IPS-NIHi7 (cell line): ENCODE measurements around the gene NISCH.
"Not testable (repeated sequence)": the region's sequence is repeated elsewhere in the genome, so short reads cannot be mapped to it uniquely, and the experiment has no call there.

ENCODE experiments used
- DNase-seq: peaks from one replicate; pipeline ENCODE4 v3.0.0; 2012; ENCODE audit warnings: mixed read lengths; ENCODE audit errors: extremely low spot score

Gene NISCH

DNA sequence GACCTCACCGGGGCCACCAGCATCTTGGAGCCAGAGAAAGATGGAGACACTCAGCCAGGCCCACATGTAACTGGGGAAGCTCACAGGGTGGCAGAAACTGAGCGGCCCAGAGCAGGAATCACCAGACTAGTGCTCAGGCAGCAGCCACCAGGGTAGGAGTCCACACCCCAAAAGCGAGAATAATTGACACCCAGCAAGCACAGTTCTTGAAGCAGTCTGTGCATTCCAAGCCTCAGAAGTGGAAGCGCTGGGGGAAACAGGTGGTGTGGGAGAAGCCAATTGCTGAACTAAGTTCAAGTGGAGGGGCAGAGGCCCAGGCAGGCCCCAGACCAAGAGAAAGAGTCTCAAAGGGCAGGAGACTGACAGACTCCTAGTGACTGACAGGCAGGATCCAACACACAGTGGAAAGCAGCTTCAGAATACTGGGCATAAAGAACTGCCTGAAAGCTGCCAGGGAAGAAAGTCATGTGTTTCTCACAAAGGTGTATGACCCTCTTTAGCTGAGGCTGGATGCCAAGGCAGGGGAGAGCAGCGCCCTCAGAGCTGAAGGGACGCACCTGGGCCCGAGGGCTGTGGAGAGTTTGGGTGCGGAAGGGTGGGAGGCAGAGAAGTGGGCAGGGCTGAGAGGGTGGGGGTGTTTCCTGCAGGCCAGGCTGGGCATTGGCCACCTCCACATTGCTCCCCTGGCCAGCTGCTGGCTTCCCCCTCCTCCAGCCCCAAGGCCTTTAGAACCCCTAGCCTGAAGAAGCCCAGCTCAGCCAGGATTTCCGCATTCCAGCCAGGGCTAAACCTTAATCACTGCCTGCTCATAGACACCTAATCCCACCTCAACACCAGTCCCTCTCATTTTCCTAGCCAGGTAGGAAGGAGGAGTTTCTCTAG lies 70.5 kb downstream of the NISCH start:
- no peak for DNase-seq

DNA sequence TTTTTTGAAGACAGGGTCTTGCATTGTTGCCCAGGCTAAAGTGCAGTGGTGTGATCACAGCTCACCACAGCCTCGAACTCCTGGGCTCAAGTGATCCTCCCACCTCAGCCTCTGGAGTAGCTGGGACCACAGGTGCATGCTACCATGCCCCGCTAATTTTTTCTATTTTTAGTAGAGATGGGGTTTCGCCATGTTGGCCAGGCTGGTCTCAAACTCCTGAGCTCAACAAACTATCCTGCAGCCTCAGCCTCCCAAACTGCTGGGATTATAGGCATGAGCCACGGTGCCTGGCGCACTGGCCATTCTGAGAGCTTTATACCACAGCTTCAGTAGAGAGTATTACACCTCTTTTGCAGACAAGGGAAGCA lies 71.3 kb downstream of the NISCH start:
- not testable (repeated sequence) for DNase-seq

DNA sequence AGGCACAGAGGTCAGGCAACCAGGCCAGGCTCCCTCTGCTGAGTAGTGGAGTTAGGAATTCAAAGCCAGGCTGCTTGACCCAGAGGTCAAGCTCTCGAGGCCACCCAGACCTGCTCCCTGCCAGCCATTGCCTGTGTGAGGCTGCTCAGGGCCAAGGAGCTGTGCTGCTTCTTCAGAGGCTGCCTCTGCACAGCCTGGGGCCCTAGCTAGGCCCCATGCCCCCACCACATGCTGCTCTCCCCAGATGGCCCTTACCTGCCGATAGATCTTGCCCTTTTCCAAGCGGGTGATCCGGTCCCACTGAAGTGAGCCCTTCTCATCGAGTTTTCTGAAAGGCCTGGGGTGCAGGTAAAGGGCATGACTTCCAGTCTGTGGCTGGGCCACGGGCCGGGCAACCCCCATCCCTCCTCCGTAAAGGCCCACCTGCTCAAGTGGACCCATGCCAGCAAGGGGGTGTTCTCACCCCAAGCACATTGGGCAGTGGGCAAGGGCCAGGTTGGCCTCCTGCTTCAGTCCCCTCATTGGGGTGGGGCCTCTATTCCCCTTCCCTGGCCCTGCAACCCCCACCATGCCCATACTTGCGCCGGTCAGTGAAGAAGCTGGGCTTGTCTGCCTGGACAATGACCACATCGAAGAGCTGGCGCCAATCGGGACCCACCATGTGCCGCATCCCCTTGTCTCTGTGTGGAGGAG lies 71.8 kb downstream of the NISCH start:
- no peak for DNase-seq

DNA sequence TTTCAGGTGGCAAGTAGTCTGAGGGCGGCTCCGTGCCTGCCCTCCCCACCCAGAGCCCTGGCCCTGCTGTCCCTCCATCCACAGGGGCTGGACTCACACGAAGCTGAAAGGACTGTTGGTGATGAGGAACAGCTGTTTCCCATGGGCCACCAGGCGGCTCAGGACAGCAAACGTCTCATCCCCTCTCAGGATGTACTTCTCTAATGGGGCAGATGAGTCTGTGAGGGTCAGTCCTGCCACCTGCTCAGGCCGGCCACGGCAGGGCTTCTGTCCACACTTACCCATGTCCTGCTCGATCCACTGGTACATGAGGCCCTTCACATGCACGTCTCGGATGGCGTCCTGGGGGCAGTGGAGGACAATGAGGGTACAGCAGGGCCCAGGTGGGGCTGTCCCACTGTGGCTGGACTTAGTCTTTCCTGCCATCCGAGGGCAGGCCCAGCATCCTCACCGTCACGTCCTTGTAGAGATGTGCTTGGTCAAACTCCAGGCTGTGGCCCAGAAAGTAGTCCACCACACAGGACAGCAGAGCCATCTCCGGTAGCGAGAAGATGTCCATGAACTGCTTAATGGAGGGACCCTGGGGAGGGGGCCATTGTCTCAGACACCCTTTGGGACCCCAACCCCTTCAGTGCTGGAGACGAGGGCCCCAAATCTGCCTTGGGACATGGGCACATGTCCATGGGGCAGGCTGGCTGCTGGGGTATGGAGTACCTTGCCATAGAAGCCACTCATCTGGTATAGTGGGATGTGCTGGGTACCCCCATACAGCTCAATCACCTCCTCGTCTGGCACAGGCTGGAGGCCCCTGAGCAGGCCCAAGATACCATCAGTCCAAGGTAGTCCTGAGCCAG lies 72.6 kb downstream of the NISCH start:
- no peak for DNase-seq

DNA sequence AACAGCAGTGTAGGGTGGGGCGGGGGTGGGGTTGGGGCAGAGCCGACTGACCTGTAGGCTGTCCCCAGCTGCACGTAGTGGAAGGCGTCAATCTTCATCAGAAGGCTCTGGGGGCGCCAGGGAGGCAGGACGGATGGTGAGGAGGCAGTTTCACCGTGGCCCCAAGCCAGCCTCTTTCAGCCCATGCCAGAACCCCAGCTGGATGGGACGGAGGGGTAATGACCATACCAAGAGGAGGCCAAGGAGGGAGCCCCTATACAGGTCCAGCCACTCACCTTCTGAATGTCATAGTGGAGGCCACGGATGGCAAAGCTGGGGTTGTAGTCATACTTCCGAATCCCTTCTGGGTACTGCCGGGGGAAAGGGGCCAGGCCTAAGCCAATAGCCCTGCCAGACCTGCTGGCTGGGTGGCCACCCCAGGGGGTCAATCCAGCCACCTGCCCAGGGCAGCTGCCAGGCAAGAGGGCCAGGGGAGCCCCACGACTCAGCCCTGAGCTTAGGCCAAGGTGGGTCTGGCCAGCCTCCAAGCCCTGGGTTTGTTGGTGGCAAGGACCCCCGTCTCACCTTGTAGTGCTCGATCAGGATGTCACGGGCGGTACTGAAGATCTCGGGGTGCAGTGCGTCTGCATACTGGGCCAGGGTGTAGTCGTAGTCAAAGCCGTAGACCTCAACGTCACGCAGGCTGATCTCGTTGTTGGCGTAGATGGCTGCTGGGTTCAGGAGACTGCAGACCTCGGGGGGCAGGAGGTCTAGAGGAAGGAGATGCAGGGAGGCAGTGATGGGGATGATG lies 73.4 kb downstream of the NISCH start:
- DNase-seq, result no peak

DNA sequence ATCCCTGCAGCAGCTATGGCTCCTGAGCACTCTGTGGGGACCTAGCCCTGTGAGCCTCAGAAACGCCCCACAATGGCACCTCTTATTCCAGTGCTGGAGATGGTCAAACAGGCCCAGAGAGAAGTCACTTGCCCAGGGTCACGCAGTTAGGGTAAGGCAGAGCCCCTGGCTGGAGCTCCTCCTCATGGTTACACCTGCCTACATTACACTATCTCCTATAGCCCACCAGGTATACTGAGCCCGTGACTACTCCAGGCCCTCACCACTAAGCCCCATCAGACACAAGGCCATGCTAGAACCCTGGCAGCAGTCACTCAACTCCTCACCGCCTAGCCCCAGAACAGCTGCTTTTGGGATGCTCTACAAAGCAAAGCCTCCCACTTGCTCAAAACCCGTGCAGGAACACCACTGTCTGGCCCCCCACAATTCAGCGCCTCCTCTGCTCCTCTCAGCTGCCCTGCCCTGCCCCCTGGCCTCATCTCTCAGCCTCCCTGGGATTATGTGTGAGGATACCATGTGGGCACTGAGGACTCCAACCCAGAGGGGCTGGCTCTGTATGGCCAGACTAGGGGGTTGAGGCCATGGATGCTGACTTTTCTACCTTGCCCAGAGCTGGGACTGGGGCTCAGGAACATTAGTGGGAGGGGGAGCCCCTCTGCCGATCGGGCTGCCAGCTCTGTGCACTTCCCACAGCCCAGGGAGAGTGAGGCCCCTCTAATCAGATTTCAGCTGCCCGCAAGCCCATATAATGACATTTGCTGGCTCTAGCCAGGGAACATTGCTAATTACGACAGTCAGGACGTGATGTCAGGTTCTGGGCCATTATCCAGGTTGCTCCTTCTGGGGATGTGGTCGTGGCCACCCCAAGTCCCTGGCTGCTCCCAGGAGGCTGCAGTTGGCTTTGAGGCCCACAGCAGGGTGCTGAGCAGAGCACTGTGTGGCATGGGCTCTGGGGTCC lies 74.3 kb downstream of the NISCH start:
- no peak for DNase-seq

DNA sequence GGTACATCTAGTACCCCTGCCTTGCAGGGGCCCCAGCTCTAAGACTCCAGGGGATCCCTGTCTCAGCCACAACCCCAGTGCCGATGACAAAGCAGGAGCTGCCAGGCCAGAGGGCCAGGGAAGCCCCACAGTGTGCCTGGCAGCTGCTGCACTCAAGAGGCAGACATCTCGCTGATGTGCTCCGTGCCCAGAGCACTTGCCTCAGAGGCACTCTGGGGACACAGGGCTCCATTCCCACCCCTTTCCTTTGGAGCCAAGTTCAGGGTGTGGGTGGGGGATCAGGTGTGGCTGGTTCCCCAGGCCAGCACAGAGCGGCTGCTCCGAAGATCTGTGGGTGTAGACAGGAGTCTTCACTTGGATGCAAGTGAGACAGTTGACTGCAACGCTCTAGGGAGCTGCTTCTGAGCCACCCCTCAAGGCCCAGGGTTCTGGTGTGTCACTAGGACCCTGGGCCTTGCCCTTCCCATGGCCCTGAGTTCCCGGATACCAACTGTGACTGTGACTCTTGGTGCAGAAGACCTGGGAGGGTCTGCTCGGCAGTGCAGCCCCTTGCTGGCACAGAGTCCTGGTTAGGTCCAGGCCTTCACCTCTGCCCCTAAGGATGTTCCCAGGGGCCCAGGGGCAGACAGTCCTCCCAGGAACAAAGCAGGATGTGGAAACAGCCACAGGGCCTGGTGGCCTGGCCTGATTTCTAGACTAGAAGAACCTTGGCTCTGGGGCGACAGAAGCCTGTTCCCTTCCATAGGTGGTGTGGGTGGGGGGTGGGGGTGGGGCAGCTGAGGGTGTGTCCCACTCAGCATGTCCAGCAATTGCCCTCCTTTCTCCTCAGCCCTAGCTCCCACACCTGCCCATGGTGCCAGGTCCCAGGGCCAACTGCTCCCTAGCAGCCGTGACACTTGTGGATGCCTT lies 75.8 kb downstream of the NISCH start:
- no peak for DNase-seq

DNA sequence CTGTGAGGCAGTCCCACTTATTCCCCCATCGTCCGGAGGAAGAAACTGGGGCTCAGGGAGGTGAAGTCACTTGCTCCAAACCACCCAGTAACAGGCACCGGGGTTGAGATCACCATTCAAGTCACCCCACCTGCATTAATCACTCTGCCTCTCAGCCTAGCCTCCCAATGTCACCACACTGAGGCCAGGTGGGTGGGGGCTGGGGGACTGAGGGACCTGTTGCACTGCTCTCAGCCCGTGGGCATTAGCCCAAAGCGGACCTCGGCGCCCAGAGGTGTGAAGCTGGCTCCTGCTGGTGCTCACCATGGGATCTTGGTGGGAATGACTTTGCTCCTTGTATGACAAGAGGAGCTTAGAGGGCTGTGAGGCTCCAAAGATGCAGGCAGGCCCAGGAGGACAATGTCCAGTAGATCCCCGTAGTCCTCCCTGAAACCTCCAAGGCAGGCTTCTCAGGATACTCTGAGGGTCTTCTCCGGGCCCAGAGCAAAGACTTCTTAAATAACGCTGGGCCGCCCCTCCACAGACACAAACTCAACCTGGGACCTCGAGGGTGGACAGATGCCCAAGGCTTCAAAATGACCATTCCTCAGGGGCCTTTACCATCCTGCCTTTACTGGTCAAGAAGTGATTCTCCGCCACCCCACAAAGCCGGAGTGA lies 76.6 kb downstream of the NISCH start:
- no peak for DNase-seq

DNA sequence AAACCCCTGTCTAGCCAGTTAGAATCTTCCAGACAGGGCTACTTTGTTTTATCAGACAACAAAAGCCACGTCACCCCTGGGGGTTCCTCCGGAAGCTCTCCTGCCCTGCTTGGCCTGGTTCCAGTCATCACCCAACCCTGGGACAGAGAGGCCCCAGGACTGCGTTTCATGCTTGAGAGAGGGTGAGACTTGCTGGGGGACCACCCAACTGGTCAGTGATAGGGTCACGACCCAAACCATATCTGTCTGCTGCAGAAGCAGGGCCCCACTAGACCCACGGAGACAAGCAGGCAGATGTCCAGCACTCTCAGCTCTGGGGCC lies 77.1 kb downstream of the NISCH start:
- no peak for DNase-seq

DNA sequence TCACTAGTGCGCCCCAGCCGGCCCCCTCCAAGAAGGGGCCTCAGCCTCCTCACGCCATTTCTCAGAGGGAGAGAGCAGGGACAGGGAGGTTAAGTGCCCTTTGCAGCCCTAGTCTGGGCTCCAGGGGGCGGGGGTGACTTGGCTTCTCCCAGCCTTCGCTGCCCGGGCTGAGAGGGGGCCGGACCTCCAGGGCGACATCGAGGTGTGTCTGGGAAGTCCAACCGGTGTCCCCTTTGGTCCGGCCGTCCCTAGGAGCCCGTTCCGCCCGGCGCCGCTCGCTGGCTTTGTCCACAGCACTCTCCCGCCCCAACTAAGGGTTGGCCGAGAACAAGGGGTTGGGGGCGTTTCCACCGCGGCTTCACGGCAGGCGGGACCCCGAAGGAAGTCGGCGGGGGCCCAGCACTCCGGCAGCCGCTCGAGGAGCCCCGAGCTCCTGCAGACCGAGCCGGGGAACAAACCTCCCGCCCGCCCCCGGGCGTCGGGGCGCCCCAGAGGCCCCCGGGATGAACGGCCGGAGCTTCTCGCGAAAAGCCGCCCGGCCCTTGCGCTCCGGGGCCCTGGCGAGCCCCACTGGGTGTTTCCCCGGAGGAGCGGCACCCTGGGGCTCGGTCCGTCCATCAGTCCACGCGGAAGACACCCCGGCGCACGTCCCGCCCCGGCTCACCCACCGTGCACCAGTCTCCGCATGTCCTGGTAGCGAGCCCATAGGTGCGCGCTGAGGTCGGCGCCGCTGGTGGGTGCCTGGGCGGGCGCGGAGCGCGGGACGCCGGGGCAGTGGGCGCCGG lies 77.6 kb downstream of the NISCH start:
- DNase-seq, result peak; percentile 50

DNA sequence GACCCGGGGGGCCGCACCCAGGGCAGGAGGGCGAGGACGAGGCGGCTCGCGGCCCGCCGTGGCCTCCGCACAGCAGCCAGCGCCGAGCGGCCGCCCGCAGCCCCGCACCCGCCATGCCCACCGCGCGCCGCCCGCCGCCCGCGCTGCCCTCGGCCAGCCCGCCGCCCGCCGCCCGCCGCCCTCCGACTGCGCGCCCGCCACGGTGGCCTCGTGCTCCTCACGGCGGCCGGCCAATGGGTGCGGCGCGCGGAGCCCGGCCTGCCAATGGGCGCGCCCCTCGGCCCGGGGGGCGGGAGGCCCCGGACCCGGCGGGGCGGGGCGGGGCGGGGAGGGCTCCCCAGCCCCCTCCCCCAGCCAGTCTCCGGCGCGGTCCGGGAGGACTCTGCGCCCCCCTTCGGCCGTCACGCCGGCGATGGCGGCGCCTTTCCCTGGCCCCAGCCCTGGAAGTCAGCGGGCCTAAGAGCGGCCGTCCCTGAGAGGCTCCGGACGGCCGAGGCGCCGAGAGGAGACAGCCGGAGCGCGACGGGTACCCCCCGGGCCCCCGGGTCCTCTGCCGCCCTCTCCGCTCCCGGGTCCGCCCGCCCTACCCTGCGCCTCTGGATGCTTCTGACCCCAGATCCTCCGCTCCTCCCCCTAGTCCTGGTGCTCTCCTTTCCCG lies 78.3 kb downstream of the NISCH start, which contains the start of gene NT5DC2:
TSS of gene NT5DC2 (minus strand) at position 235 of the 658 bp plus-strand sequence. CDS start at position 115, 120 bp downstream.
- DNase-seq, result peak; percentile 92

DNA sequence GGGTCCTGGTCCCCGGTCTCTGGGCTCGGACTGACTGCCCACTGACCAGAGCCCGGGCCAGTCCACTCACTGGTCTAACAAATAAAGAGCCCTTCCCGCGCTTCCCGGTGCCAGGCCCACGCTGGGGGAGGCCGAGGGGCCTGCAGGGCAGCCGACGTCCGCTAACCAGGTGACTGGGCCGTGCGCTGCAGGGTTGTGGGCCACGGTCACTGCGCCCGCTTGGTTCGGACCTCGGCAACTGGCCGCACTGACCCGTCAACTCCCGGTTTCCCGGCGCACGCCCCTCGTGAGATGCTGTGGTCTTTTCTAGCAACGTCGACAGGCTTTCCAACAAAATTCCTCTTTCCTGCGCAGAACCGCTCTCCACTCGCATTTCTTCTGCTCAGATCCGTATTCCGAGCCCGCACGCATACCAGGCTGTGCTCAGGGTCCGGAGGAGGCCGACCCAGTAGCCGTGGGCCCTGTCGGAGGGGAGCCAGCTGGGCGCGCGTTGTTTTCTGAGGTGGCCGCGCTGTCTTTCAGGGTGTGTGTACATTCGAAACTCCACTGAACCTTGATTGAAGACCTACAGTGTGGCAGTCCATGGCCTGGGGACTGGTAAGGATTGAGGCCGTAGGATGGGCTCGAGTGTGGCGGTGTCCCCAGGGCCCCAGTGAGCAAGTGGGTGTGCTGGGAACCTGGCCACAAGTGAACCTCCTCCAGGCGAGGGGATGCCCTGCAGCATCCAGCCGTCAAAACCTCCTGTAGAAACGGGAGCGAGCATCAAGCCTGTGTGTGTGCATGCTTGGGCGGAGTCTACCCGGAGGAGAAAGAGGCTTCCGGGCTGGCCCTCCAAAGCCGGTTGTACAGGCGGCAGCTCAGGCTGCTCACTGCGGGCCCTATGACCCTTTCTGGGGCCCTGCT lies 79.1 kb downstream of the NISCH start:
- DNase-seq, result no peak

DNA sequence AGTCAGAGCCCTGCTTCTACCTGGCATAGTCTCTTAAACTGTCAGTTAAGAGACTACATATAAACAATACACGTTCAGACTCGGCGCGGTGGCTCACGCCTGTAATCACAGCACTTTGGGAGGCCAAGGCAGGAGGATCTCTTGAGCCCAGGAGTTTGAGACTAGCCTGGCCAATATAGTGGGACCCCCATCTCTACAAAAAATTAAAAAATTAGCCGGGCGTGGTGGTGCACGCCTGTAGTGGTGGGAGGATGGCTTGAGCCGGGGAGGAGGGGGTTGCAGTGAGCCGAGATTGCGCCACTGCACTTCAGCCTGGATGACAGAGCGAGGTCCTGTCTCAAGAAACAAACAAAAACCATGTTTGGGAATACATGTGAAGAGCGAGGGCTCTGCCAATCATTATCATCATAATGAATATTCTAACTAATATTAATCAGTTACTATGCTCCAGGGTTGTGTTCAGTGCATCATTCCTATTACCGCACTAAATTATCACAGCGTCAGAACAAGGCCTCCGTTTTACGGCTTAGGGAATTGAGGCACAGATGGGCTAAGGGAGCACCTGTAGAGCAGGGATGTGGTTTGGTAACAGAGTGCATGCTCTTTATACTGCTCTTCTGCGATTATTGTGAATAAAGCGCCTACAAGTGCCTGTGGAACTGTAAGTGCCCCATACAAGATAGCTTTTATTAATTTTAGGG lies 80.2 kb downstream of the NISCH start:
- no peak for DNase-seq

DNA sequence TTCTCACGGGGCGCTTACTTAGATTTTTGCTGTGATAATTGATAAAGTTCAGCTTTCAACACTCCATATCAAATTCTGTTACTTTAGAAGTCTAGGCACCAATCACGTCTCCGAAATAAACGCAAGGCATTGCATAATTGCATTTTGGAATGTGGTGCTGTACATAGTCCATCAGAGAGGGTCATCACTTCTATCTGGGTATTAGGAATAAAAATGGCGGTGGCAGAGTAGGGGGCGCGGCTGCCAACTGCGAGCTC lies 80.6 kb downstream of the NISCH start:
- no peak for DNase-seq

DNA sequence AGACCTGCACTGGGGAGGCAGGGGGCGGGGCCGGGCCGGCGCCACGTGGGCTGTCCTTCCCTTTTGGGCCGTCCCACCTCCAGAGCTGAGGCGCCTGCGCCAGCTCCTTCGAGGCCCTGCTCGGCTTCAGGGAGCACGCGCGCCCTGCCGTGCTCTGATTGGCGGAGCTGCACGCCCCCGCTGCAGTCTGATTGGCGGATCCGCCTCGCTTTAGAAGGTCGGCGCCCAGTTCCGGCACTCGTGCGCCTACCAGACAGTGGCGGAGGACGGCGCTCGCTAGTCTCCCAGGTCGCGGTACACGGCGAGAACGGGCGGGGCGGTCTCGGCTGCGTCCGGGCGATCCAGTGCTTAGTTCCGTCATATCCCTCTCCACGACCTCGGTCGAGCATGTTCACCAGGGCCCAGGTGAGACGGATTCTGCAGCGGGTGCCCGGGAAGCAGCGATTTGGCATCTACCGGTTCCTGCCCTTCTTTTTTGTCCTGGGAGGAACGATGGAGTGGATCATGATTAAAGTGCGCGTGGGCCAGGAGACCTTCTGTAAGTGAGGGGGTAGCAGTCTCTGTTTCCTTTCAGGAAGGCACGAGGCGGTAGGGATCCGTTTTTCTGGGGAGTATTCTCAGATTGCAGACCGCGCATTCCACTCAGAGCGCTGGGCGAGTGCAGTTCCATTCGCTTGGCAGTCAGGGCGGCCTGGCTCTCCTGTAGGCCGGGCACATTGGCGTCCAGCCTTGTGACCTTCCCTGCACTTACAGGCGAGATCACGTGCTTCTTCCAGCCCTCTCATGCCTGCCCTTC lies 81.2 kb downstream of the NISCH start, which contains the start of gene UQCC5:
TSS of gene UQCC5 (plus strand) at position 237 of the 796 bp plus-strand sequence. CDS start at position 388, 151 bp downstream.
- DNase-seq, result peak; percentile 99
